ENCODE data around the gene KCNJ5.
A peak's percentile ranks its signal among the peaks of the same experiment; 100 is the strongest.

The KCNJ5 gene

GRCh38 chr11:128898580-128899344 is 7.6 kb downstream of the KCNJ5 start:
- Mint-ChIP-seq H3K4me3 (no peak overlapping the region), H3K4me1 (no peaks in the 10 kb centered on the region), H3K27ac (no peak overlapping the region), H3K36me3 (no peaks in the 10 kb centered on the region), H3K9me3 (no peaks in the 10 kb centered on the region)
- ATAC-seq, result no peak
- no peak for DNase-seq (ENCODE audit: low spot score in 2 of 2)

- no peak overlapping the region for H3K27ac Mint-ChIP-seq
Observed at GRCh38 chr11:128900468-128900867, 9.3 kb downstream of the KCNJ5 start.

GRCh38 chr11:128901653-128902514 is 10.7 kb downstream of the KCNJ5 start:
- Mint-ChIP-seq H3K27ac (no peak overlapping the region), H3K4me1 (peaks cover 7% of the 10 kb centered on the region), H3K9me3 (no peaks in the 10 kb centered on the region), H3K4me3 (no peak overlapping the region), H3K36me3 (no peaks in the 10 kb centered on the region)
- ATAC-seq, result no peak
- DNase-seq (ENCODE audit: low spot score in 2 of 2), result no peak

More at GRCh38 chr11:128900468-128900867, 9.3 kb downstream of the KCNJ5 start:
- Mint-ChIP-seq H3K4me1 (no peaks in the 10 kb centered on the region), H3K4me3 (no peak overlapping the region), H3K9me3 (no peaks in the 10 kb centered on the region), H3K36me3 (no peaks in the 10 kb centered on the region)
- ATAC-seq, result no peak
- no peak for DNase-seq (ENCODE audit: low spot score in 2 of 2)

- ATAC-seq (no peak), DNase-seq (ENCODE audit: low spot score in 2 of 2) (no peak)
- no peak overlapping the region for H3K4me3 Mint-ChIP-seq
- H3K9me3 Mint-ChIP-seq, result no peaks in the 10 kb centered on the region
- H3K36me3 Mint-ChIP-seq, result no peaks in the 10 kb centered on the region
- H3K4me1 Mint-ChIP-seq, result peaks cover 7% of the 10 kb centered on the region
- H3K27ac Mint-ChIP-seq, result no peak overlapping the region
Observed at GRCh38 chr11:128902515-128903066, 11.4 kb downstream of the KCNJ5 start.

DNA sequence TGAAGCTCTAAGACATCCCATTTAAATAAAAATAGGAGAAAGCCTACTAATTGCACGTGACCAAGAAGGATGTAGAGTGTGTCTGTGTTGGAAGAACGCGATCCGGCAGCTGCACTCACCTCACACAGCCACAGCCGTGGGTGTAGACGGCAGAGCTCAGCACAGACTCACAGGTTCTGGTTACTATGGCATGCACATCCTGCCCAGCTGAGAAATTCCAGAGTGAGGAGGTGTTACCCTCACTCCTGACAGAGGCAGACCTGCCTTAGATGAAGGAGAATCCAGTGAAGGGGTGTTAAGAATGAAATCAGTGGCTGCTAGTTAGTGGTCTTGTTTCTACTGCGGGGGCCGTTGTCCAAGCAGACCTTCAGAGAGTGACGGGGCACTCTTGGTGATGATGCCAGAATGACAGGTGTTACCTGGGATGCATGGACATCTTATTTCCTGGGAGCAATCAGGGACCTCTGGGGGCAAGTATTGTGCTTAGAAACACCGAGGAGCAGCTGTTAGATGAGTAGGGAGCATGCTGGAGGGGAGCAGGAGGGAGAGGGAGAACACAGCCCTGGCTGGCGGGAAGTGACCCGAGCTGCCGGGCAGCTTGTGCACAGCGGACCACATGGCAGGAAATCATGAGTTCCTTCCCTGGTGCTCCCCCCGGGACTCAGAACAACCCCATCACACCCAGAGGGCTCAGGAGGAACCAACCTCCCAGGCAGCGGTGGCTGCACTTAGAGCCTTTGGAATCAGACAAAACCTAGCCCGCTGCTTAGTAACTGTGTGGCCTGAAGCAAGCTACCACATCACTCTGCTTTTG is 12.3 kb downstream of the KCNJ5 start:
- H3K36me3 Mint-ChIP-seq, result no peaks in the 10 kb centered on the region
- DNase-seq (ENCODE audit: low spot score in 2 of 2) (no peak), ATAC-seq (no peak)
- H3K9me3 Mint-ChIP-seq, result no peaks in the 10 kb centered on the region
- no peak overlapping the region for H3K4me3 Mint-ChIP-seq
- peaks cover 7% of the 10 kb centered on the region for H3K4me1 Mint-ChIP-seq
- no peak overlapping the region for H3K27ac Mint-ChIP-seq

- Mint-ChIP-seq H3K27ac (no peak overlapping the region), H3K9me3 (no peaks in the 10 kb centered on the region), H3K4me3 (peak overlapping the region; percentile 59), H3K36me3 (no peaks in the 10 kb centered on the region), H3K4me1 (peaks cover 7% of the 10 kb centered on the region)
- DNase-seq (ENCODE audit: low spot score in 2 of 2) (no peak), ATAC-seq (no peak)
Observed at GRCh38 chr11:128904303-128904655, 13.1 kb downstream of the KCNJ5 start.

DNA sequence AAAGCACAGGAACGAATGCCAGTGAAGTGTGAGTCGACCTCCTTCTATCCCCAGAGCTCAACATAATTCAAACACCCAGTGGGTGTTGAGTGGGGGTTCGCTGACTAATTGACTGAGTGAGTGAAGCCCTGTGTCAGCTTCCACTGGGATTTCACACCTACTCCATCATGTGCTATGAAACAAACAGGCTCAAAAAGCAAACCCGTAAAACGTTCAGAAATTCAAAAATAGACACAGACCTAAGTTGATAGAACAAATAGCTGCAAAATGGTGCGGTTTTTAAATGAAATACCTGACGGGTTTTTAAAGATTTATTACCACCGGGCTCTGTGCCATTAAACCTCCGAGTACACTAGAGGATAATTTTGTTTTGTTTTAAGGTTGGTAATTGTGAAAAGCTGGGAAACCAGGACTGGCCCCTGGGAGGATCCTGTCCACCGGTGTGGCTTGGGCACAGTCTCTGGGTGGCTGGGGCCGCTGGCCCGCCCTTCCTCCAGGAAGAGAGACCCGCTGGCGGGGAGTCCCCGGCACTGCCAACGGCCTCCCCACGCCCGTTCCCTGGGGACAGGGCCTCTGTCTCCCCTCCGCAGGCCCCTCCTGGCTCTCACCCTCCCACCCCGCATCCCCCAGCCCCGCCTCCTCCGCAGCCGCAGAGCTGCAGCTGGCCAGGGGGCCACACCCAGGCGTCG is 13.6 kb downstream of the KCNJ5 start:
- Mint-ChIP-seq H3K9me3 (no peaks in the 10 kb centered on the region), H3K4me1 (peaks cover 7% of the 10 kb centered on the region), H3K27ac (no peak overlapping the region), H3K4me3 (peak overlapping the region; percentile 59), H3K36me3 (no peaks in the 10 kb centered on the region)
- ATAC-seq (peak; percentile 9), DNase-seq (ENCODE audit: low spot score in 2 of 2) (no peak)

GRCh38 chr11:128905345-128906184 is 14.4 kb downstream of the KCNJ5 start:
- peak in 1 of 2 donors; percentile 63 for DNase-seq (ENCODE audit: low spot score in 2 of 2)
- Mint-ChIP-seq H3K27ac (peak overlapping the region; percentile 10), H3K9me3 (no peaks in the 10 kb centered on the region), H3K36me3 (no peaks in the 10 kb centered on the region), H3K4me1 (peaks cover 7% of the 10 kb centered on the region), H3K4me3 (peak overlapping the region; percentile 59)
- ATAC-seq, result peak; percentile 68

GRCh38 chr11:128906185-128907050 is 15.3 kb downstream of the KCNJ5 start:
- H3K27ac Mint-ChIP-seq, result peak overlapping the region; percentile 10
- H3K4me1 Mint-ChIP-seq, result peaks cover 7% of the 10 kb centered on the region

GRCh38 chr11:128907585-128907984 is 16.4 kb downstream of the KCNJ5 start:
- DNase-seq (ENCODE audit: low spot score in 2 of 2), result no peak

More at GRCh38 chr11:128906185-128907050, 15.3 kb downstream of the KCNJ5 start:
- H3K4me3 Mint-ChIP-seq, result peak overlapping the region; percentile 59
- DNase-seq (ENCODE audit: low spot score in 2 of 2) (no peak), ATAC-seq (no peak)
- H3K9me3 Mint-ChIP-seq, result no peaks in the 10 kb centered on the region
- H3K36me3 Mint-ChIP-seq, result no peaks in the 10 kb centered on the region

DNA sequence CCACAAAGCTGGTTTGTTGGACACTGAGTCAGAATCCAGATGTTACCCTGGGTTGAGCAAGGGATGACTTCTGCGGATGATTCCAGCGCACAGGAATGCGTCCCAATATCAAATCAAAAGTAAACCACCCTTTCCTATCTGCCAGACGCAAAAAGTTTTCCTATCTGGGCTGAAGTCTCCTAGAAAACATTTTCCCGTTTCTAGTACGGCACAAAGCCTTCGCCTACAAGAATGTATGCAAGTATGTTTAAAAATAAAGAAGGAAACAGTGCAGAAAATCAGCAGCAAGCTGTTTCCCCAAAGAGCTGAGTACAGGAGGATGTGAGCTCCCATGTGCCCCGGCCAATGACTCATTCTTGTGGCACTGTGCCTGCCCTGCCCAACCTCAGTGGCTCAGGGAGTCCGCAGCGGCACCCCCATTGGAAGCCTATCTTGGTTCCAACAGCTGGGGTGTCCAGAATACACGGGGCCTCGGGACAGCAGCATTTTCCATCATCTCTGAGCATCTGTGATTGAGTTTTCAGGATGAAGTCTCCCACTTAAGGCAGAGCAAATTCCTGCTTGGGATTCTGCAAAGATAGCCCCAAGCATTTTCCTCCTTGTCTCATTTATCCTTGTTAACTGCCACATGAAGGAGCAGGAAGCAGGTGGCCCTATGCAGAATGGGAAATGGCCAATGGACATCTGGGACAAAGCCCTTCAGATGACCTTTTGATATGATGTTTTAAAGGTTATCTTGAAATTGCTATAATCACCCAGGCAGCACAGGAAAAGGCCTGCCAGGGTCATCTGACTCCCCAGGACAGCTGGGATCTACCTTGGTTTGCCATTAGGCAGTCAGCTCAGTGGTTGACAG is 17.5 kb downstream of the KCNJ5 start:
- no peak for DNase-seq (ENCODE audit: low spot score in 2 of 2)
- Mint-ChIP-seq H3K9me3 (no peaks in the 10 kb centered on the region), H3K27ac (no peak overlapping the region), H3K4me1 (peaks cover 7% of the 10 kb centered on the region), H3K4me3 (no peak overlapping the region), H3K36me3 (no peaks in the 10 kb centered on the region)
- ATAC-seq, result no peak

More at GRCh38 chr11:128907585-128907984, 16.4 kb downstream of the KCNJ5 start:
- H3K4me1 Mint-ChIP-seq, result peaks cover 7% of the 10 kb centered on the region
- H3K4me3 Mint-ChIP-seq, result no peak overlapping the region
- H3K27ac Mint-ChIP-seq, result no peak overlapping the region
- H3K36me3 Mint-ChIP-seq, result no peaks in the 10 kb centered on the region
- no peak for ATAC-seq
- no peaks in the 10 kb centered on the region for H3K9me3 Mint-ChIP-seq

DNA sequence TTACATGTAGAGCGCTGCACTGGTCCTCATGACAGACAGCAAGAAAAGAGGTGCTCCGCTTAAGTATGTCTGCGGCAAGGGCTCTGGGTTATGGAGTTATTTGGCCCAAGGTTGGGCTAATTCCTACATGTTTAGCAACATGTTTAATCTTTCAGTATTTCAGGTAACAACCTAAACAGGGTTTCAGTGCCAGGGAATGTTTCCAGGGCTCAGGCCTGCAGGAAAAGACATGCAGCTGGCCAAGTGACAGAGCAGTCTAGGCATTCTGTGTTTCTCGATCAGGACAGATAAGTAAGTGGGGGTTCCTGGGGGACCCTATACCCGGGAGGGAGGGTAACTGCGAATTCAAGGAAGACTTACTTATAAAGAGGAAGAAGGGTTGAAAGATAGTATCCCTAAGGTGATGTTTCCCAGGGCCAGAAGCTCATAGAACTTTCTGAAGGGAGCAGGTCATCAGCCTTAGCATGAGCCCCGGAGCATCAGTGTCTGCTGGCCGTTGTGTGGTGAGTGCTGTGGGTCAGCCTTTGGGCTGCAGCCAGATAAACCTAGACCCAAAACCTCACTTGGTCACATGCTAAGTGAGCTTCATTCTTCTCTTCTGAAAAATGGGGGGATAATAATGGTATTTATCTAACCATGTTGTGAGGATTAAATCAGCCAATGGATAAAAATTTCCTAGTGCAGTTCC is 18.4 kb downstream of the KCNJ5 start:
- Mint-ChIP-seq H3K4me1 (peaks cover 7% of the 10 kb centered on the region), H3K4me3 (no peak overlapping the region), H3K27ac (no peak overlapping the region), H3K36me3 (no peaks in the 10 kb centered on the region), H3K9me3 (no peaks in the 10 kb centered on the region)
- ATAC-seq, result no peak
- no peak for DNase-seq (ENCODE audit: low spot score in 2 of 2)

Measured in stimulated activated effector memory CD8-positive, alpha-beta T cell treated with anti-CD3 and anti-CD28 coated beads, Interleukin-12 subunit alpha, Interleukin-12 subunit beta, amount 100 ng/mL, for 72 hours (primary cell).